ENCODE results near the gene CTBP2. TPM values are rescaled to one million over a fixed set of nuclear protein-coding genes. Genes with fewer than 3 reads are reported as not detected.
A peak's percentile ranks its signal among the peaks of the same experiment; 100 is the strongest.

CTBP2 gene
- total RNA-seq, 2 donors from 2014 or later, result 32.0 to 49.0 TPM

DNA sequence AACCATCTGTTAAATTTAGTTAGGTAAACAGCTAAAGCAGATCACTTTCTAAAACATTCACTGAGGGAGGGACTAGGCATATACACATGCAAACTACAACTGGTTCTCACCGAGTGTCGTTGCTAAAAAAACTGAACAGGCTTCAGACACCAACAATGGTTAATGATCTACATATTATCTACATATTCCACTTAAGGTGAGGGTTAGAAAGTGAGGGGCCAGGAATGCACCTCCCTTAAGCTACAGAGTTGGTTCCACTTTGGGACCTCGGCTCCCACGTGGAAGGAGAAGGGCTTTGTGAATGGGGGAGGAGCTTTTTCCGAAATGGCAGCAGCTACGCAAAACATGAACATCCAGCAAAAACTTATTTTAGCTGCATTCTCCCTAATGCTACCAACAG is 5.8 kb downstream of the CTBP2 start:
- ATAC-seq, result no peak
- Histone ChIP-seq H3K4me3 (no peak overlapping the region), H3K4me1 (peaks cover 82% of the 10 kb centered on the region), H3K36me3 (replicated peaks in 1 of 2; ENCODE audit: insufficient read depth in 1 of 2, low read depth in 2 of 2) (no peaks in the 10 kb centered on the region), H3K9me3 (no peaks in the 10 kb centered on the region), H3K27me3 (no peaks in the 10 kb centered on the region), H3K27ac (peak overlapping the region; percentile 37 to 100 (median 98))
- no peak for TF ChIP-seq POLR2A (IDR thresholded peaks at IDR 0.05)
- TF ChIP-seq, protein P1, sequence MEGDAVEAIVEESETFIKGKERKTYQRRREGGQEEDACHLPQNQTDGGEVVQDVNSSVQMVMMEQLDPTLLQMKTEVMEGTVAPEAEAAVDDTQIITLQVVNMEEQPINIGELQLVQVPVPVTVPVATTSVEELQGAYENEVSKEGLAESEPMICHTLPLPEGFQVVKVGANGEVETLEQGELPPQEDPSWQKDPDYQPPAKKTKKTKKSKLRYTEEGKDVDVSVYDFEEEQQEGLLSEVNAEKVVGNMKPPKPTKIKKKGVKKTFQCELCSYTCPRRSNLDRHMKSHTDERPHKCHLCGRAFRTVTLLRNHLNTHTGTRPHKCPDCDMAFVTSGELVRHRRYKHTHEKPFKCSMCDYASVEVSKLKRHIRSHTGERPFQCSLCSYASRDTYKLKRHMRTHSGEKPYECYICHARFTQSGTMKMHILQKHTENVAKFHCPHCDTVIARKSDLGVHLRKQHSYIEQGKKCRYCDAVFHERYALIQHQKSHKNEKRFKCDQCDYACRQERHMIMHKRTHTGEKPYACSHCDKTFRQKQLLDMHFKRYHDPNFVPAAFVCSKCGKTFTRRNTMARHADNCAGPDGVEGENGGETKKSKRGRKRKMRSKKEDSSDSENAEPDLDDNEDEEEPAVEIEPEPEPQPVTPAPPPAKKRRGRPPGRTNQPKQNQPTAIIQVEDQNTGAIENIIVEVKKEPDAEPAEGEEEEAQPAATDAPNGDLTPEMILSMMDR (IDR thresholded peaks at IDR 0.05), result no peak
- no peak for DNase-seq
- 1 to 2% methylated on average over 6 of the region's 6 CpGs for WGBS, 2 donors
- intact Hi-C loops (cut with DNase I), result no loop called here

DNA sequence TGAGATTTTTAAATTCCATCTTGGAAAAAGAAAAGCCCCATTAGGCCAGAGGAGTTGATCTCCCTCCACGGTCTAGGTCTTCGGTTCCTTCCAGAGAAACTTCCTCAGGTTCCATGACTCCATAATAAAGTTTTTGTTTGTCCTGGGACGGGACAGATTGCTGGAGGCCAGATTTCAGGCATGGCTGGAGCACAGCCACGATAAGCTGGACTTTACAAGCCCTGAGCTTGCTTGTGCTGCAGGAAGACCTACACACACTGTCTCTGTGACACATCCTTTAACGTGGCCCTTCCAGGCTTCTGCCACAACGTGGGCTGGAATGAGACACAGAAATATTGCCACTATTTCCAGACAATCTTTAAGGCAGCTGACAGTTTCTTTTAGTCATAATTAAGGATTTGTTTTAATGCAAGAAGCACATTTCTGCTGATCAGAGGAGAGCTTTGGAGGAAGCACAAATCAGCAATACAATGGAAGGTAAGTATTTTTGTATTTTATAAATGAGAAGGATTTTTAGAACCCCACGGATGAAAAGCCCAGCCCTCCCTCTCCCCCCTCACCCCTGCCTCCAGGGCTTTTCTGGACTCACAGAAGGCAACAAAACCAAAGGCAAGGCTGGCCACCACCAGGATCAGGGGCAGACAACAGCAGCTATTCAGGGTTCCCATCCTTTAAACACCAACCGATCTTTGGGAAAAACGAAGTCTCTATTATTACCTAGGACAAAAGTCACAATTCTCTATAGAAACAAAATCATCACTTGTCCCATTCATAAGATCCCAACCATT is 6.5 kb downstream of the CTBP2 start:
- WGBS, 2 donors, result 9 to 12% methylated on average over 9 of the region's 9 CpGs
- intact Hi-C loops (cut with DNase I), result no loop called here
- Histone ChIP-seq H3K9me3 (no peaks in the 10 kb centered on the region), H3K4me3 (no peak overlapping the region), H3K4me1 (peaks cover 89% of the 10 kb centered on the region), H3K27me3 (no peaks in the 10 kb centered on the region), H3K36me3 (replicated peaks in 1 of 2; ENCODE audit: insufficient read depth in 1 of 2, low read depth in 2 of 2) (no peaks in the 10 kb centered on the region), H3K27ac (peak overlapping the region; percentile 37 to 100 (median 98))
- no peak for TF ChIP-seq POLR2A (IDR thresholded peaks at IDR 0.05)
- TF ChIP-seq, protein P1 (IDR thresholded peaks at IDR 0.05), result no peak
- ATAC-seq (no peak), DNase-seq (peak in 2 of 4 donors; percentile 45 to 63)

- ATAC-seq, result peak; percentile 19
- TF ChIP-seq, protein P1 (IDR thresholded peaks at IDR 0.05), result no peak
- TF ChIP-seq POLR2A (IDR thresholded peaks at IDR 0.05), result peak in 2 of 3 donors; percentile 18 to 21
- H3K9me3 ChIP-seq, result no peaks in the 10 kb centered on the region
- H3K27ac ChIP-seq, result peak overlapping the region; percentile 76 to 100 (median 98)
- WGBS, 2 donors, result 13 to 16% methylated on average over 15 to 21 of the region's 21 CpGs
- no peak overlapping the region for H3K4me3 ChIP-seq
- intact Hi-C loops (cut with DNase I), result no loop called here
- H3K4me1 ChIP-seq, result peaks cover 100% of the 10 kb centered on the region
- no peaks in the 10 kb centered on the region for H3K36me3 ChIP-seq (replicated peaks in 1 of 2; ENCODE audit: insufficient read depth in 1 of 2, low read depth in 2 of 2)
- DNase-seq, result peak; percentile 63 to 76 (median 71)
- H3K27me3 ChIP-seq, result no peaks in the 10 kb centered on the region
These were observed 7.7 kb downstream of the CTBP2 start for GRCh38 chr10:125152450-125153368.

- ATAC-seq (no peak), DNase-seq (peak; percentile 54 to 77 (median 60))
- 24 to 71% methylated on average over 12 to 77 of the region's 81 CpGs for WGBS, 2 donors
- peaks cover 100% of the 10 kb centered on the region for H3K4me1 ChIP-seq
- intact Hi-C loops (cut with DNase I), result no loop called here
- H3K9me3 ChIP-seq, result no peaks in the 10 kb centered on the region
- H3K4me3 ChIP-seq, result no peak overlapping the region
- H3K27me3 ChIP-seq, result no peaks in the 10 kb centered on the region
- H3K27ac ChIP-seq, result peak overlapping the region; percentile 76 to 100 (median 98)
- TF ChIP-seq POLR2A (IDR thresholded peaks at IDR 0.05), result peak in 1 of 3 donors; percentile 23
- TF ChIP-seq, protein P1 (IDR thresholded peaks at IDR 0.05), result peak in 1 of 7 experiments; percentile 17
- no peaks in the 10 kb centered on the region for H3K36me3 ChIP-seq (replicated peaks in 1 of 2; ENCODE audit: insufficient read depth in 1 of 2, low read depth in 2 of 2)
These were observed 8.6 kb downstream of the CTBP2 start for GRCh38 chr10:125151553-125152449.
